GM19452 (cell line): ENCODE measurements around the gene TAT.

Experiments used
- ATAC-seq: cut with Tn5 transposase; IDR thresholded peaks from one replicate; pipeline ENCODE4 v1.9.1; 2021; ENCODE audit not compliant: unreplicated experiment

Gene TAT

DNA sequence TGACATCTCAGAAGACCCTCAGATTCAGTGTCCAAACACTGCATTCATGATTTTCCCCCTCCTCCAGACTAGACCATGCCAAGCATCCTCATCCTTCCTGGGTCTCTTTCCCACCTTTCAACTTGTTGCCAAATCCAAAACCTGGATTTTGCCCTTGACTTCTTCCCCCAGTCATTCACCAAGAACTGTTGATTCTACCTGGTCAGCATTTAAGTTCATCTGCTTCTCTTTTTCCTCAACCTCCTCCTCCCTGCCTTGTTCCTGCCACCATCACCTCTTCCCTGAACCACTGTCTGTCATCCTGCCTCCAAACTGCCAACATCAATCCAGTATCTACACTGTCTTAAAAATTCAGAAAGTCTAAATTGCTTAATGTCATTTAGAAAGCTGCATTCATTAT lies 29.7 kb downstream of the TAT start:
- ATAC-seq, result no peak

DNA sequence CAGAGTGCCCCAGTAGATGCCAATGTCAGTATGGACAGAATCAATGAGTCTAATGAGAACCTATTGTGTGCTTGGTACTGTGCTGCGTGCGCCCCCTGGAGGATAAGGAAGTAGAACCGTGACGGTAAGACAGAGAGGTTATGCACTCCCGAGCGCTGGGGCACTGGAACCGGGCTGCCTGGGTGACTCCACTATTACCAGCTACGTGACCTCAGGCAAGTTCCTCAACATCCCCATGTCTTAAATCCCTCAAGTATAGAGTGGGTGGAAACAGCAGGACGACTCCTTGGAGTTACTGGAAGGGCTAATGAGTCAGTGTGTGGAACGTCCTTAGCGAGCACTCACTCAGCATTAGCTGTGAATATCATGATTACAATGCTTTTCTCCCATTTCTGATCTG lies 34.5 kb downstream of the TAT start:
- ATAC-seq, result no peak

DNA sequence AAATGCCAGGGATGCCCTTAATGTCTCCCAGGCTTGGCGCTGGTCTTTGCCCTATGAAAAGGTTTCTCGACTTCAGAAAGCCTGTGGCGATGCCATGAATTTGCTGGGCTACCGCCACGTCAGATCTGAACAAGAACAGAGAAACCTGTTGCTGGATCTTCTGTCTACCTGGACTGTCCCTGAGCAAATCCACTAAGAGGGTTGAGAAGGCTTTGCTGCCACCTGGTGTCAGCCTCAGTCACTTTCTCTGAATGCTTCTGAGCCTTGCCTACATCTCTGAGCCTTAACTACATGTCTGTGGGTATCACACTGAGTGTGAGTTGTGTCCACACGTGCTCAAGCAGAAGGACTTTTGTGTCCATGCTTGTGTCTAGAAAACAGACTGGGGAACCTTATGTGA lies 39.2 kb downstream of the TAT start:
- ATAC-seq, result no peak

- ATAC-seq, result no peak
These were observed 40.0 kb downstream of the TAT start for GRCh38 chr16:71536752-71537499.

DNA sequence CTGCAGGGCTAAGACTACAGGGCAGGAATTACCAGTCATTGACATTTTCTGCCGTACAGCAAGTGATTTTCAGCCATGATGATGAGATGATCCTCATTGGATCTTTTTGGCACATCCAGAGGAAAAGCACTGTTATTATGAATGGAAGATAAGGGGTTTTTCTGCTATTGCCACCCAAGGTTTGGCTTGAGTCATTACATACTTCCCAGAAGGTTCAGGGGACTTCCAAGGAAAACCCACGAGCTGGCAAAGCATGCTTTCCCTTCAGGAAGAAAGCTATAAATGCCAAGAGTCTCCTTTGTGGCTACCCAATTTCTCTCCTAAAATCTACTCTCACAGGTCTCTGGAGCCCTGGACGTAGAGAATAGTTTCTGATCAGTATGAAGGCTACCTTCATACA lies 44.5 kb downstream of the TAT start:
- no peak for ATAC-seq

DNA sequence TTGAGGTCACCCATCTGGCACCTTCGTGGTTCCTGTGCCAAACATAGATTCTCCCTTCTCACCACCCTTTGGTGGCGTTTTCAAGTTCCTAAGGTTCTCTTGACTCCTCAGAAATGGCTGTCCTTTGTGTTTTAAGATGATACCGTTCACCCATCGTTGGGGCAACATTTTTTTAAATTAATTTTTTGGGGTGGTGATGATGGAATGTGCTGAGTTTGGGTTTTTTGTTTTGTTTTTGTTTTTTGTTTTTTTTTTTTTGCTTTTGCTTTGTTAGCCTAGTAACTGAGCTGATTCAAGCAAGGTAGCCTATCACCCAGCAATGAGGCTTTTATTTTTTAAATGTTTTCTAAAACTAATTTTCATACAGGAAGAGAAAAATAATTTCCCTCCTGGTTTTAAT lies 48.0 kb downstream of the TAT start:
- no peak for ATAC-seq

DNA sequence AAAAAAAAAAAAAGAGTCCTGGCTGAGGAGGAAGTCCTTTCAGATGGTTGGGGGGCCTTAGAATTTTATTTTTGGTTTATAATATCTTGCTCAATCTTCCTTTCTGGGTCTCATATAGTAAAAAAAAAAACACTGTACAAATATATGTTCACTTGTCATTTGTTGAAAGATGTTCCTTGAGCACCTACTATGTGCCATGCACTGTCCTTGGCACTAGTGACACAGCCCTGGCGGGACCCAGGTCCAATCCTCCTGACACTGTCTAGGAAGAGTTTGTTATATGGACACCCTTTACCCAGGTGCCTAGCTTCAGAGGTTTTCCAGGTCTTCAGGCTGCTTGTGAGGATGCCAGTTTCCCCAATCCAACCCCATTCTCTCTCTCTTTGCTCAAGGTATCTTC lies 48.6 kb downstream of the TAT start:
- no peak for ATAC-seq

GRCh38 chr16:71526111-71526631 lies 50.7 kb downstream of the TAT start, which contains the start of gene CHST4:
CHST4 (plus strand) TSS chr16:71526426; CDS start chr16:71536678, 10,252 bp downstream.
- no peak for ATAC-seq

GRCh38 chr16:71524566-71525553 lies 52.0 kb downstream of the TAT start:
- ATAC-seq, result no peak

GRCh38 chr16:71520550-71520949 lies 56.3 kb downstream of the TAT start:
- ATAC-seq, result no peak
